Measurements from ENCODE around the gene WBP2. TPM values are rescaled to one million over a fixed set of nuclear protein-coding genes. Genes with fewer than 3 reads are reported as not detected.

The WBP2 gene
- total and polyA plus RNA-seq, 9 of the 15 experiments (the other 6 are each of a cell fraction or from before 2014, with no cell fraction given) = 2.2 to 74.3 (median 20.0) TPM

GRCh38 chr17:75832652-75833400 is 22.3 kb downstream of the WBP2 start (continued):
- no peak for TF ChIP-seq ZNF407 (IDR thresholded peaks at IDR 0.05; ENCODE audit: low read depth)
- peak; percentile 62; the same call in 1 of the 2 replicates for TF ChIP-seq POLR2A (conservative IDR thresholded peaks at IDR 0.05)

All from K562 (cell line).